ENCODE data around the gene SYPL2. TPM values are rescaled to one million over a fixed set of nuclear protein-coding genes. Genes with fewer than 3 reads are reported as not detected.

SYPL2 gene
- total and polyA plus RNA-seq, 2 of the 8 experiments (the other 6 are each of a cell fraction or from before 2014, with no cell fraction given): 1.5 TPM

DNA sequence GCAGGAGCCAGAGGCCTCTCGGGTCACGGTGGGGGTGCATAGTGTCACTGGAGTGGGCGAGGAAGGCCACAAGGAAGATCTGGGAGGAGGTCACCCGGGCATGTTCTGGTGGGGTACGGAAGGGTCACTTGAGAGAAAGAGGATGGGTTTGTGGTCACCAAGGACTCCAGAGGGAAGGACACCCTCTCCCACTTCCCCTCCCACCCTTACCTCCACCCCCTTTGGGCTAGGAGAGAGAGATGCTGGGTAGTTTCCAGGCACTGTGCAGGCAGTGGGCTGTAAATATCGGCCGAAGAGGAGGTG lies 42.5 kb downstream of the SYPL2 start:
- Histone ChIP-seq H2AK5ac (ENCODE audit: low read depth, low read length) (no peak overlapping the region), H3K9me3 (ENCODE audit: insufficient read depth in 2 of 2, low read depth in 1 of 2, low read length in 1 of 2) (no peaks in the 10 kb centered on the region), H3K18ac (ENCODE audit: extremely low read depth, low read length) (no peak overlapping the region), H2BK5ac (ENCODE audit: low read depth, low read length) (no peak overlapping the region), H2BK15ac (ENCODE audit: low read length) (0 out of 2 replicates have a peak overlapping the region, but pooled peaks have one; percentile 16), H2BK20ac (ENCODE audit: low read length) (no peak overlapping the region), H4K91ac (replicated peaks; ENCODE audit: insufficient read length, low read length) (no peak overlapping the region), H2BK120ac (replicated peaks; ENCODE audit: low read depth, low read length) (no peak overlapping the region), H3K23me2 (ENCODE audit: low read depth, low read length) (peaks cover 10% of the 10 kb centered on the region), H3K23ac (ENCODE audit: insufficient read length) (no peak overlapping the region), H3K79me2 (ENCODE audit: control insufficient read depth in 1 of 2, insufficient read depth in 2 of 2, low read length in 2 of 2) (no peaks in the 10 kb centered on the region), H4K5ac (ENCODE audit: insufficient read length, low read depth, low read length) (no peak overlapping the region), H3K4ac (replicated peaks; ENCODE audit: insufficient read length, low read depth, low read length) (no peak overlapping the region), H3K4me1 (replicated peaks in 1 of 4; ENCODE audit: control insufficient read depth in 3 of 4, insufficient read depth in 4 of 4, low read length in 3 of 4) (peaks cover 0 to 7% (median 3%) of the 10 kb centered on the region in 4 experiments; a peak in 1 of 7 replicates), H3K56ac (replicated peaks; ENCODE audit: insufficient read length, low read depth, low read length) (no peak overlapping the region), H4K20me1 (replicated peaks in 1 of 2; ENCODE audit: control insufficient read depth in 1 of 2, insufficient read depth in 2 of 2, low read length in 2 of 2) (peaks cover 2 to 7% of the 10 kb centered on the region in 2 experiments), H2BK12ac (ENCODE audit: low read depth, low read length) (no peak overlapping the region), H3K4me3 (ENCODE audit: extremely low read depth in 1 of 4, insufficient read depth in 2 of 4, low read depth in 3 of 4, low read length in 4 of 4) (peak overlapping the region; percentile 77 to 87 (median 81); a peak in 7 of 8 replicates), H3K36me3 (ENCODE audit: control insufficient read depth in 2 of 4, insufficient read depth in 4 of 4, low read length in 3 of 4) (no peaks in the 10 kb centered on the region), H4K8ac (ENCODE audit: extremely low read depth, insufficient read depth, low read length) (no peak overlapping the region), H2AFZ (ENCODE audit: low read length) (peak overlapping the region; percentile 81; the same call in 1 of the 2 replicates), H3K9ac (replicated peaks in 1 of 4; ENCODE audit: extremely low read depth in 1 of 4, low read depth in 3 of 4, low read length in 3 of 4) (peak overlapping the region in 1 of 4 experiments; percentile 34; a peak in 1 of 7 replicates), H3K27ac (ENCODE audit: low read depth, low read length) (no peak overlapping the region), H3K27me3 (replicated peaks in 1 of 4; ENCODE audit: control insufficient read depth in 3 of 4, extremely low read depth in 1 of 4, insufficient read depth in 3 of 4, low read length in 3 of 4) (peaks cover 0 to 23% (median 15%) of the 10 kb centered on the region in 4 experiments; a peak in 6 of 7 replicates), H3K4me2 (ENCODE audit: insufficient read depth in 1 of 2, low read depth in 2 of 2, low read length in 2 of 2) (peak overlapping the region; percentile 90 to 97), H3K14ac (ENCODE audit: insufficient read length) (no peak overlapping the region), H3K79me1 (ENCODE audit: low read depth, low read length) (no peaks in the 10 kb centered on the region)
- ChIA-PET POLR2A (ENCODE audit: partially characterized antibody) (interaction anchor here (1.1 to 2.2 kb wide), 8 partner anchors 8 to 83 kb away, joined by 3 to 20 read pairs (median 7); partner anchors contain the start of genes ATXN7L2 and CYB561D1), CTCF (ENCODE audit: partially characterized antibody) (interaction anchor here (1.1 to 43.7 kb wide), 5 partner anchors 0 to 475 kb away, joined by 3 to 1755 read pairs (median 666); partner anchors contain the start of genes AHCYL1, AMIGO1, ATXN7L2 and CYB561D1)
- WGBS, 2 experiments (ENCODE audit: extremely low coverage in 1 of 2, insufficient coverage in 1 of 2, insufficient read length in 1 of 2, insufficient replicate concordance in 2 of 2, low coverage in 1 of 2, low lambda C conversion rate in 2 of 2, missing lambda C conversion rate in 1 of 2): 78% methylated on average over 7 of the region's 7 CpGs; no CpG with 5 or more reads in 1 of the 2 experiments
- no peak for FAIRE-seq
- no peak for DNase-seq (ENCODE audit: low read depth in 1 of 2, low spot score in 2 of 2)
- TF ChIP-seq PHF8 (conservative IDR thresholded peaks at IDR 0.05; ENCODE audit: low read depth, low read length): no peak
- no peak for TF ChIP-seq CTBP2 (IDR thresholded peaks at IDR 0.05; ENCODE audit: borderline replicate concordance, insufficient read depth, insufficient read length, low read length)
- no peak for TF ChIP-seq SP1 (IDR thresholded peaks at IDR 0.05; ENCODE audit: low read depth, low read length)
- TF ChIP-seq SP2 (IDR thresholded peaks at IDR 0.05; ENCODE audit: low read length): no peak
- no peak for TF ChIP-seq SAP30 (IDR thresholded peaks at IDR 0.05; ENCODE audit: insufficient read depth, insufficient replicate concordance, low read length)
- no peak for TF ChIP-seq SIX5 (IDR thresholded peaks at IDR 0.05; ENCODE audit: low read depth, low read length)
- no peak for TF ChIP-seq EP300 (IDR thresholded peaks at IDR 0.05; ENCODE audit: borderline replicate concordance in 1 of 2, low read depth in 2 of 2, low read length in 2 of 2)
- TF ChIP-seq, protein P1, sequence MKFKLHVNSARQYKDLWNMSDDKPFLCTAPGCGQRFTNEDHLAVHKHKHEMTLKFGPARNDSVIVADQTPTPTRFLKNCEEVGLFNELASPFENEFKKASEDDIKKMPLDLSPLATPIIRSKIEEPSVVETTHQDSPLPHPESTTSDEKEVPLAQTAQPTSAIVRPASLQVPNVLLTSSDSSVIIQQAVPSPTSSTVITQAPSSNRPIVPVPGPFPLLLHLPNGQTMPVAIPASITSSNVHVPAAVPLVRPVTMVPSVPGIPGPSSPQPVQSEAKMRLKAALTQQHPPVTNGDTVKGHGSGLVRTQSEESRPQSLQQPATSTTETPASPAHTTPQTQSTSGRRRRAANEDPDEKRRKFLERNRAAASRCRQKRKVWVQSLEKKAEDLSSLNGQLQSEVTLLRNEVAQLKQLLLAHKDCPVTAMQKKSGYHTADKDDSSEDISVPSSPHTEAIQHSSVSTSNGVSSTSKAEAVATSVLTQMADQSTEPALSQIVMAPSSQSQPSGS (IDR thresholded peaks at IDR 0.05; ENCODE audit: low read length): no peak
- no peak for TF ChIP-seq POLR2AphosphoS5 (IDR thresholded peaks at IDR 0.05; ENCODE audit: low read depth, low read length)
- TF ChIP-seq, protein P2, sequence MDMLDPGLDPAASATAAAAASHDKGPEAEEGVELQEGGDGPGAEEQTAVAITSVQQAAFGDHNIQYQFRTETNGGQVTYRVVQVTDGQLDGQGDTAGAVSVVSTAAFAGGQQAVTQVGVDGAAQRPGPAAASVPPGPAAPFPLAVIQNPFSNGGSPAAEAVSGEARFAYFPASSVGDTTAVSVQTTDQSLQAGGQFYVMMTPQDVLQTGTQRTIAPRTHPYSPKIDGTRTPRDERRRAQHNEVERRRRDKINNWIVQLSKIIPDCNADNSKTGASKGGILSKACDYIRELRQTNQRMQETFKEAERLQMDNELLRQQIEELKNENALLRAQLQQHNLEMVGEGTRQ (IDR thresholded peaks at IDR 0.05; ENCODE audit: low read length): no peak
